ENCODE results near the gene ICAM5. TPM values are rescaled to one million over a fixed set of nuclear protein-coding genes. Genes with fewer than 3 reads are reported as not detected.
A peak's percentile ranks its signal among the peaks of the same experiment; 100 is the strongest.
"Not testable (repeated sequence)": the region's sequence is repeated elsewhere in the genome, so short reads cannot be mapped to it uniquely, and the experiment has no call there.

The ICAM5 gene
- 3.0 and 3.8 TPM in 2 replicates for total RNA-seq

- DNase-seq, result peak; percentile 81
- H3K36me3 Mint-ChIP-seq (ENCODE audit: low read depth), result peaks cover 19% of the 10 kb centered on the region
- H3K9me3 Mint-ChIP-seq, result no peaks in the 10 kb centered on the region
- intact Hi-C loops (cut with micrococcal nuclease), result loop anchor here (1.0 to 5.0 kb wide), 3 partner anchors 20 to 277 kb away; partner anchors contain the start of genes CDKN2D and KRI1
- H3K27me3 Mint-ChIP-seq, result peaks cover 46% of the 10 kb centered on the region
- H3K4me3 Mint-ChIP-seq, result peak within 1 kb of the TSS; percentile 88
- H3K27ac Mint-ChIP-seq, result peak within 1 kb of the TSS; percentile 78
- H3K4me1 Mint-ChIP-seq, result peaks cover 75% of the 10 kb centered on the region
These were observed at the start of gene ICAM5 for GRCh38 chr19:10289836-10290356. ICAM5 (plus strand) TSS chr19:10289952; CDS start chr19:10290044, 92 bp downstream.

GRCh38 chr19:10241826-10242449 is 47.8 kb upstream of the ICAM5 start:
- H3K36me3 Mint-ChIP-seq (ENCODE audit: low read depth); DNase-seq; intact Hi-C loops (cut with micrococcal nuclease); H3K4me1 Mint-ChIP-seq; H3K4me3 Mint-ChIP-seq; H3K27ac Mint-ChIP-seq; H3K9me3 Mint-ChIP-seq; H3K27me3 Mint-ChIP-seq: not testable (repeated sequence)

GRCh38 chr19:10243606-10244005 is 46.1 kb upstream of the ICAM5 start:
- no peaks in the 10 kb centered on the region for H3K36me3 Mint-ChIP-seq (ENCODE audit: low read depth)
- H3K4me3 Mint-ChIP-seq, result no peak overlapping the region
- H3K27ac Mint-ChIP-seq, result no peak overlapping the region
- H3K4me1 Mint-ChIP-seq, result no peaks in the 10 kb centered on the region
- no peak for DNase-seq
- intact Hi-C loops (cut with micrococcal nuclease), result no loop called here
- H3K27me3 Mint-ChIP-seq, result no peaks in the 10 kb centered on the region
- H3K9me3 Mint-ChIP-seq, result no peaks in the 10 kb centered on the region

- Mint-ChIP-seq H3K9me3 (no peaks in the 10 kb centered on the region), H3K4me3 (no peak overlapping the region), H3K27ac (no peak overlapping the region), H3K36me3 (ENCODE audit: low read depth) (no peaks in the 10 kb centered on the region), H3K27me3 (no peaks in the 10 kb centered on the region), H3K4me1 (peaks cover 3% of the 10 kb centered on the region)
- no peak for DNase-seq
- intact Hi-C loops (cut with micrococcal nuclease), result no loop called here
These were observed 44.4 kb upstream of the ICAM5 start for GRCh38 chr19:10245189-10245939.

GRCh38 chr19:10246511-10246910 is 43.2 kb upstream of the ICAM5 start:
- Mint-ChIP-seq H3K27me3 (no peaks in the 10 kb centered on the region), H3K9me3 (no peaks in the 10 kb centered on the region)
- intact Hi-C loops (cut with micrococcal nuclease), result no loop called here

GRCh38 chr19:10251792-10252694 is 37.7 kb upstream of the ICAM5 start, which contains the start of gene MRPL4:
MRPL4 (plus strand) TSS chr19:10252214; CDS start chr19:10252254, 40 bp downstream.
- peaks cover 36% of the 10 kb centered on the region for H3K36me3 Mint-ChIP-seq (ENCODE audit: low read depth)
- H3K4me3 Mint-ChIP-seq, result peak within 1 kb of the TSS; percentile 94
- H3K4me1 Mint-ChIP-seq, result peaks cover 23% of the 10 kb centered on the region
- DNase-seq, result peak; percentile 99
- H3K27ac Mint-ChIP-seq, result peak within 1 kb of the TSS; percentile 95
- no peaks in the 10 kb centered on the region for H3K27me3 Mint-ChIP-seq
- no peaks in the 10 kb centered on the region for H3K9me3 Mint-ChIP-seq
- intact Hi-C loops (cut with micrococcal nuclease), result loop anchor here (1.0 to 5.0 kb wide), 5 partner anchors 35 to 318 kb away; partner anchors contain the start of genes DNMT1 and PPAN

More at GRCh38 chr19:10246511-10246910, 43.2 kb upstream of the ICAM5 start:
- H3K36me3 Mint-ChIP-seq (ENCODE audit: low read depth), result no peaks in the 10 kb centered on the region
- peaks cover 6% of the 10 kb centered on the region for H3K4me1 Mint-ChIP-seq
- DNase-seq, result no peak
- no peak overlapping the region for H3K27ac Mint-ChIP-seq
- H3K4me3 Mint-ChIP-seq, result no peak overlapping the region

GRCh38 chr19:10252707-10253106 is 37.0 kb upstream of the ICAM5 start:
- no peaks in the 10 kb centered on the region for H3K9me3 Mint-ChIP-seq
- peak overlapping the region; percentile 95 for H3K27ac Mint-ChIP-seq
- no peaks in the 10 kb centered on the region for H3K27me3 Mint-ChIP-seq
- H3K4me3 Mint-ChIP-seq, result peak overlapping the region; percentile 94
- intact Hi-C loops (cut with micrococcal nuclease), result loop anchor here (5.0 kb wide), 3 partner anchors 35 to 145 kb away; partner anchors contain the start of gene PPAN
- no peak for DNase-seq
- peaks cover 23% of the 10 kb centered on the region for H3K4me1 Mint-ChIP-seq
- H3K36me3 Mint-ChIP-seq (ENCODE audit: low read depth), result peaks cover 42% of the 10 kb centered on the region

- Mint-ChIP-seq H3K27ac (no peak overlapping the region), H3K4me1 (peaks cover 30% of the 10 kb centered on the region), H3K36me3 (ENCODE audit: low read depth) (peaks cover 57% of the 10 kb centered on the region), H3K27me3 (no peaks in the 10 kb centered on the region), H3K4me3 (peak overlapping the region; percentile 49), H3K9me3 (no peaks in the 10 kb centered on the region)
- no peak for DNase-seq
- intact Hi-C loops (cut with micrococcal nuclease), result loop anchor here (5.0 kb wide), 3 partner anchors 37 to 147 kb away; partner anchors contain the start of gene PPAN
These were observed 35.5 kb upstream of the ICAM5 start for GRCh38 chr19:10254244-10254643.

GRCh38 chr19:10255358-10255757 is 34.4 kb upstream of the ICAM5 start:
- H3K4me3 Mint-ChIP-seq, result no peak overlapping the region
- H3K4me1 Mint-ChIP-seq, result peaks cover 36% of the 10 kb centered on the region
- no peaks in the 10 kb centered on the region for H3K9me3 Mint-ChIP-seq
- no peak for DNase-seq
- H3K27me3 Mint-ChIP-seq, result no peaks in the 10 kb centered on the region
- peaks cover 63% of the 10 kb centered on the region for H3K36me3 Mint-ChIP-seq (ENCODE audit: low read depth)
- intact Hi-C loops (cut with micrococcal nuclease), result no loop called here
- H3K27ac Mint-ChIP-seq, result peak overlapping the region; percentile 9

GRCh38 chr19:10256551-10256950 is 33.2 kb upstream of the ICAM5 start:
- Mint-ChIP-seq H3K4me1 (peaks cover 39% of the 10 kb centered on the region), H3K9me3 (no peaks in the 10 kb centered on the region), H3K36me3 (ENCODE audit: low read depth) (peaks cover 63% of the 10 kb centered on the region), H3K27me3 (no peaks in the 10 kb centered on the region), H3K27ac (no peak overlapping the region), H3K4me3 (no peak overlapping the region)
- no peak for DNase-seq
- intact Hi-C loops (cut with micrococcal nuclease), result no loop called here

GRCh38 chr19:10256970-10257615 is 32.7 kb upstream of the ICAM5 start:
- Mint-ChIP-seq H3K4me3 (no peak overlapping the region), H3K27ac (peak overlapping the region; percentile 30), H3K4me1 (peaks cover 38% of the 10 kb centered on the region), H3K36me3 (ENCODE audit: low read depth) (peaks cover 61% of the 10 kb centered on the region), H3K9me3 (no peaks in the 10 kb centered on the region), H3K27me3 (no peaks in the 10 kb centered on the region)
- intact Hi-C loops (cut with micrococcal nuclease), result no loop called here
- no peak for DNase-seq

- H3K36me3 Mint-ChIP-seq (ENCODE audit: low read depth), result peaks cover 53% of the 10 kb centered on the region
- H3K27me3 Mint-ChIP-seq, result no peaks in the 10 kb centered on the region
- H3K4me3 Mint-ChIP-seq, result no peak overlapping the region
- H3K4me1 Mint-ChIP-seq, result peaks cover 34% of the 10 kb centered on the region
- no peak overlapping the region for H3K27ac Mint-ChIP-seq
- intact Hi-C loops (cut with micrococcal nuclease), result no loop called here
- H3K9me3 Mint-ChIP-seq, result no peaks in the 10 kb centered on the region
- DNase-seq, result no peak
These were observed 31.6 kb upstream of the ICAM5 start for GRCh38 chr19:10258080-10258710.
